ENCODE results near the gene YJEFN3.

- TF ChIP-seq CTCF (IDR thresholded peaks at IDR 0.05) = no peak
- no peak for TF ChIP-seq POLR2A (IDR thresholded peaks at IDR 0.05)
Observed at GRCh38 chr19:19507354-19507753, 21.4 kb upstream of the YJEFN3 start.

All from prostate gland (tissue), 2 donors.